Measurements from ENCODE around the gene PRKCZ.

- TF ChIP-seq, protein P1, sequence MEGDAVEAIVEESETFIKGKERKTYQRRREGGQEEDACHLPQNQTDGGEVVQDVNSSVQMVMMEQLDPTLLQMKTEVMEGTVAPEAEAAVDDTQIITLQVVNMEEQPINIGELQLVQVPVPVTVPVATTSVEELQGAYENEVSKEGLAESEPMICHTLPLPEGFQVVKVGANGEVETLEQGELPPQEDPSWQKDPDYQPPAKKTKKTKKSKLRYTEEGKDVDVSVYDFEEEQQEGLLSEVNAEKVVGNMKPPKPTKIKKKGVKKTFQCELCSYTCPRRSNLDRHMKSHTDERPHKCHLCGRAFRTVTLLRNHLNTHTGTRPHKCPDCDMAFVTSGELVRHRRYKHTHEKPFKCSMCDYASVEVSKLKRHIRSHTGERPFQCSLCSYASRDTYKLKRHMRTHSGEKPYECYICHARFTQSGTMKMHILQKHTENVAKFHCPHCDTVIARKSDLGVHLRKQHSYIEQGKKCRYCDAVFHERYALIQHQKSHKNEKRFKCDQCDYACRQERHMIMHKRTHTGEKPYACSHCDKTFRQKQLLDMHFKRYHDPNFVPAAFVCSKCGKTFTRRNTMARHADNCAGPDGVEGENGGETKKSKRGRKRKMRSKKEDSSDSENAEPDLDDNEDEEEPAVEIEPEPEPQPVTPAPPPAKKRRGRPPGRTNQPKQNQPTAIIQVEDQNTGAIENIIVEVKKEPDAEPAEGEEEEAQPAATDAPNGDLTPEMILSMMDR (IDR thresholded peaks at IDR 0.05): no peak
- TF ChIP-seq POLR2A (IDR thresholded peaks at IDR 0.05) (no peak), EP300 (IDR thresholded peaks at IDR 0.05) (no peak)
Measured at GRCh38 chr1:2038229-2038628, 12.0 kb upstream of the PRKCZ start.
